Right cardiac atrium (tissue), 5 donors: ENCODE measurements around the gene ZBTB25. TPM values are rescaled to one million over a fixed set of nuclear protein-coding genes. Genes with fewer than 3 reads are reported as not detected.

ENCODE experiments used
- ATAC-seq, 2 donors: fragments of 200-7000 bp; cut with Tn5 transposase; one replicate each; pipeline versions ENCODE4 v1.8.0 to v1.9.1; 2020; ENCODE audit warnings: moderate library complexity in 2 of 2, mild to moderate bottlenecking in 1 of 2
- DNase-seq, 3 donors: peaks; one replicate each; pipeline ENCODE4 v3.0.0-alpha.2; 2020
- H3K27ac ChIP-seq: one replicate; pipeline ENCODE4 v1.5.1; 2013; ENCODE audit warnings: mild to moderate bottlenecking, low read length, control low read depth, moderate library complexity
- H3K27me3 ChIP-seq: one replicate; pipeline ENCODE4 v1.6.1; 2013; ENCODE audit not compliant: control insufficient read depth, insufficient read depth
- H3K4me1 ChIP-seq: one replicate; pipeline ENCODE4 v1.6.1; 2013; ENCODE audit warnings: low read length; ENCODE audit not compliant: control insufficient read depth, insufficient read depth
- H3K4me3 ChIP-seq: one replicate; pipeline ENCODE4 v1.5.1; 2013; ENCODE audit warnings: low read length, control low read depth
- H3K9me3 ChIP-seq: one replicate; pipeline ENCODE4 v1.6.1; 2013; ENCODE audit warnings: low read length; ENCODE audit not compliant: control insufficient read depth
- WGBS: extraction: QIAGEN DNeasy Blood & Tissue Kit; methylation state at CpG from one replicate; pipeline ENCODE4 v1.1.7; 2013; 5-methylcytosine and 5-hydroxymethylcytosine counted together
- intact Hi-C, 4 donors: fragments of 100-400 bp; cut with DNase I; formaldehyde crosslinking; loops; one replicate each; pipeline versions ENCODE4 v1.11.0 to v1.14.0; 2022 to 2023
- polyA plus RNA-seq: library from polyadenylated mRNA; stranded (reverse); fragments of 200-250 nt; gene quantifications from one replicate; pipeline ENCODE4 v1.2.3, GENCODE V29; 2013
- total RNA-seq, 4 donors: library from RNA; stranded (reverse); fragmentation: NEBNext Ultra II Directional; extraction: Animal tissue kit (Norgen Biotek cat#: 25700); gene quantifications; one replicate each; pipeline ENCODE4 v1.2.1, GENCODE V29; 2021
- donor health status: healthy with polysubstance abuse.
- donor health status: DM: no; HTN: yes; CAD: no.
- donor health status: DM: no; HTN: no; CAD: no.
- donor health status: DM: no; HTN: yes; CAD: no; lungs with severe emphysema.
- donor health status: DM: yes; HTN: yes; CAD: no.

Gene ZBTB25
- total and polyA plus RNA-seq, 5 donors: 8.0 to 18.4 (median 15.7) TPM

GRCh38 chr14:64411001-64411400 is 92.6 kb downstream of the ZBTB25 start:
- intact Hi-C loops: no loop called here

GRCh38 chr14:64410084-64410774 is 93.4 kb downstream of the ZBTB25 start:
- Histone ChIP-seq H3K27ac (no peak overlapping the region), H3K27me3 (no peaks in the 10 kb centered on the region), H3K4me1 (no peaks in the 10 kb centered on the region), H3K9me3 (no peaks in the 10 kb centered on the region), H3K4me3 (no peak overlapping the region)
- DNase-seq (no peak), ATAC-seq (no peak)
- intact Hi-C loops: no loop called here
- 87% methylated on average over 5 of the region's 5 CpGs for WGBS

More at GRCh38 chr14:64411001-64411400, 92.6 kb downstream of the ZBTB25 start:
- ATAC-seq (no peak), DNase-seq (no peak)
- Histone ChIP-seq H3K4me3 (no peak overlapping the region), H3K4me1 (no peaks in the 10 kb centered on the region), H3K9me3 (no peaks in the 10 kb centered on the region), H3K27ac (no peak overlapping the region), H3K27me3 (no peaks in the 10 kb centered on the region)
- 94% methylated on average over 4 of the region's 4 CpGs for WGBS

- DNase-seq: no peak
- intact Hi-C loops: no loop called here
- no peak for ATAC-seq
- 88% methylated on average over 7 of the region's 7 CpGs for WGBS
- no peaks in the 10 kb centered on the region for H3K4me1 ChIP-seq
- no peak overlapping the region for H3K4me3 ChIP-seq
- no peaks in the 10 kb centered on the region for H3K9me3 ChIP-seq
- H3K27me3 ChIP-seq: no peaks in the 10 kb centered on the region
- no peak overlapping the region for H3K27ac ChIP-seq
Observed at GRCh38 chr14:64409126-64409920, 94.3 kb downstream of the ZBTB25 start.

- no peaks in the 10 kb centered on the region for H3K27me3 ChIP-seq
- H3K27ac ChIP-seq: no peak overlapping the region
- WGBS: 100% methylated on average over 2 of the region's 2 CpGs
- H3K4me3 ChIP-seq: no peak overlapping the region
- DNase-seq (no peak), ATAC-seq (no peak)
- intact Hi-C loops: no loop called here
- H3K9me3 ChIP-seq: no peaks in the 10 kb centered on the region
- H3K4me1 ChIP-seq: no peaks in the 10 kb centered on the region
Observed at GRCh38 chr14:64407329-64407728, 96.3 kb downstream of the ZBTB25 start.

GRCh38 chr14:64405295-64405694 is 98.3 kb downstream of the ZBTB25 start:
- ATAC-seq (no peak), DNase-seq (no peak)
- H3K4me3 ChIP-seq: no peak overlapping the region
- WGBS: 97% methylated on average over 4 of the region's 4 CpGs
- no peaks in the 10 kb centered on the region for H3K9me3 ChIP-seq
- no peaks in the 10 kb centered on the region for H3K4me1 ChIP-seq
- intact Hi-C loops: no loop called here
- no peaks in the 10 kb centered on the region for H3K27me3 ChIP-seq
- H3K27ac ChIP-seq: no peak overlapping the region

GRCh38 chr14:64401949-64402348 is 101.7 kb downstream of the ZBTB25 start:
- Histone ChIP-seq H3K9me3 (no peaks in the 10 kb centered on the region), H3K4me1 (no peaks in the 10 kb centered on the region), H3K4me3 (no peak overlapping the region), H3K27ac (no peak overlapping the region), H3K27me3 (no peaks in the 10 kb centered on the region)
- 84% methylated on average over 1 of the region's 1 CpG for WGBS
- DNase-seq (no peak), ATAC-seq (no peak)
- intact Hi-C loops: no loop called here

GRCh38 chr14:64400829-64401459 is 102.7 kb downstream of the ZBTB25 start:
- WGBS: 87% methylated on average over 6 of the region's 6 CpGs
- Histone ChIP-seq H3K27ac (no peak overlapping the region), H3K4me3 (no peak overlapping the region), H3K27me3 (no peaks in the 10 kb centered on the region), H3K4me1 (no peaks in the 10 kb centered on the region), H3K9me3 (no peaks in the 10 kb centered on the region)
- intact Hi-C loops: no loop called here
- peak in 2 of 3 donors; percentile 30 to 48 for DNase-seq
- no peak for ATAC-seq

Other genes with a start within 250 kb of the ZBTB25 start
- gene ESR2, start 209.5 kb downstream of the ZBTB25 start, total RNA-seq: under 1 TPM; 0.14 to 0.60 (median 0.36) TPM
- gene ESR2, start 209.5 kb downstream of the ZBTB25 start, polyA plus RNA-seq: 0.11 TPM
- gene MTHFD1, start 115.5 kb downstream of the ZBTB25 start, total RNA-seq: 10 to 100 TPM; 52.3 to 64.7 (median 56.4) TPM
- gene MTHFD1, start 115.5 kb downstream of the ZBTB25 start, polyA plus RNA-seq: 30.1 TPM
- gene AKAP5, start 38.3 kb downstream of the ZBTB25 start, total RNA-seq: under 1 TPM; 0.20 to 0.24 (median 0.23) TPM
- 0.09 TPM for gene AKAP5, start 38.3 kb downstream of the ZBTB25 start, polyA plus RNA-seq
- 10 to 100 TPM; 24.0 to 27.6 (median 24.8) TPM for gene ZBTB1, start 932 bp upstream of the ZBTB25 start, total RNA-seq
- 10.3 TPM for gene ZBTB1, start 932 bp upstream of the ZBTB25 start, polyA plus RNA-seq
- 100 to 1,000 TPM in 1 of 4 donors, 10 to 100 TPM in 3; 41.6 to 113 (median 56.9) TPM for gene HSPA2, start 36.9 kb upstream of the ZBTB25 start, total RNA-seq
- gene HSPA2, start 36.9 kb upstream of the ZBTB25 start, polyA plus RNA-seq: 45.9 TPM
- gene PPP1R36, start 46.1 kb upstream of the ZBTB25 start, total RNA-seq: 1 to 10 TPM in 1 of 4 donors, under 1 TPM in 3; 0.44 to 1.3 (median 0.58) TPM
- gene PPP1R36, start 46.1 kb upstream of the ZBTB25 start, polyA plus RNA-seq: 0.72 TPM
- 10 to 100 TPM; 35.7 to 58.7 (median 50.6) TPM for gene PLEKHG3, start 200.6 kb upstream of the ZBTB25 start, total RNA-seq
- gene PLEKHG3, start 200.6 kb upstream of the ZBTB25 start, polyA plus RNA-seq: 12.6 TPM